K562 (cell line): ENCODE measurements around the gene MEF2C. TPM values are rescaled to one million over a fixed set of nuclear protein-coding genes. Genes with fewer than 3 reads are reported as not detected.

Experiments used
- polyA plus RNA-seq, 8 experiments: library from polyadenylated mRNA; depleted of rRNA in 4 of 8; stranded (reverse) in 5 of 8; unstranded in 3 of 8; fragments of >200 nt; fragmentation: Nextera tagmentation in 2 of 8; fragmentation: Illumina TruSeq in 1 of 8; extraction: Ambion mirVana in 2 of 8; extraction: Trizol in 1 of 8; gene quantifications; 2 replicates each; pipeline versions ENCODE4 v1.2.1 to v1.2.3, GENCODE V29; 2011 to 2014; ENCODE audit warnings: inconsistent platforms in 1 of 8, missing spikeins in 1 of 8
- small RNA-seq: library from RNA; depleted of rRNA; stranded (forward); fragments of <200 nt; gene quantifications from one replicate; pipeline ENCODE3, GENCODE V24; 2014
- total RNA-seq, 7 experiments: library from RNA; depleted of rRNA in 6 of 7; stranded (reverse); fragments of >200 nt in 6 of 7; fragmentation: Illumina TruSeq in 2 of 7; extraction: Trizol in 2 of 7; gene quantifications; 2 replicates each; pipeline versions ENCODE4 v1.2.1 to v1.2.3, GENCODE V29; 2011 to 2021; ENCODE audit warnings: low replicate concordance in 1 of 7

Gene MEF2C
- total and polyA plus RNA-seq, 9 of the 15 experiments (the other 6 are each of a cell fraction or from before 2014, with no cell fraction given): 25.1 to 67.8 (median 58.3) TPM

Small RNA genes within 50 kb of the gene (small RNA-seq; reads per million reads assigned to genes)
- not detected for gene AC008525.2
